GM18517 (cell line): Measurements from ENCODE around the gene ITGB2.

Experiments used
- ATAC-seq: cut with Tn5 transposase; IDR thresholded peaks from one replicate; pipeline ENCODE4 v1.9.1; 2021; ENCODE audit warnings: mild to moderate bottlenecking, moderate library complexity; ENCODE audit not compliant: unreplicated experiment

ITGB2 gene

DNA sequence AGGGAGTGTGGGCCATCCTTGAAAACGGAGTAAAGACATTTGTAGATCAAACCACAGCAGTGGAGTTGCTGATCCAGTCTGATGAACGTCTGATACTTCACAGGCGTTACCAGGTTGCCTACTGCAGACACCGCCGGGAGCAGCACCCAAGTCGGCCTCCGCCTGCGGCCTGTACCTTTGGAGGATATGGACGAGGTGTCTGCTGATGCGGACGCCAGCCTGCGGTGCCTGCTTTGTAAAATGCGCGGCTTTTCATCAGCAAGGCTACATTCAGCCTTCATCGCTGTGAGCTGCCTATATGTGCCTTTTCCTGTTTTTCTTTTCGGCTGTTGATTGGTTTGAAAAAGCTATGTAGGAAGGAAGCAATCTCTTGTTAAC is 35.1 kb upstream of the ITGB2 start:
- ATAC-seq, result no peak

GRCh38 chr21:44955141-44955797 is 34.6 kb upstream of the ITGB2 start:
- no peak for ATAC-seq

DNA sequence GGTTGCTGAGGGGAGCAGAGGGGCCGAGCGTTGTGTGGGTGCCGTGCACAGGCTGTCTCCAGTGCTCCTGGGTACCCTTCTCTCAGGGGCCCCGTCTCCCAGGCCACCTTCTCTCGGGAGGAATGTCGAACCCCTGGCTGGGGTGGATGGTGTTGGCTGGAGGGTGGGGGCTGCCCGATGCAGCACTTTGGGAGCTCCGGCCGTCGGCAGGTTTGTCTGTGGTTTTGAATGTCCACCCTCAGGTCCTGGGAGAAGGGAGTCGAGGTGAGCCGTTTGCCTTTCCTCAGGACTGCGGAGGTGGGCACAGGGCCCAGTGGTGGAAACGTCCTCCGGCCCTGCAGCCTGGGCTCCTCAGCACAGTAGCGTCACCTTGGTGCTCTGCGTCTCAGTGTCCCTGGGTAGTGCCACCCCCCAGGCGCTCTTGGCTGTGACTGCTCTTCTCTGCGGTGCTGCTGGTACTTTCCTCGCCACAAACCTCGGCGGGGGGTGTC is 33.6 kb upstream of the ITGB2 start:
- ATAC-seq, result no peak

DNA sequence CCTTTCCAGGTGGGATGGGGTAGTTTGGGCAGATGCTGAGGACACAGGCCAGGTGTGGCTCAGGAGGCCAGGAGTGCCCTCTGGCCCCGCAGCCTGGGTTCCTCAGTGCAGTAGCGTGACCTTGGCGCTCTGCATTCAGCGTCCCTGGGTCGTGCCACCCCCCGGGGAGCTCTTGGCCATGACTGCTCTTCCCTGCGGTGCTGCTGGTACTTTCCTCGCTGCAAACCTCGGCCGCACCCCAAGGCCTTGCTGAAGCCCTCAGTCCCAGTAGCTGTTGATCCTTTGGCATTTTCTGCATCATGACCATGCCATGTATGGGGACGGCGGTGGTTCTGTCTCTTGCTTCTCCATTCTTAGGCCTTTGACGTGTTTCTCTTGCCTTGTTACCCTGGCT is 32.9 kb upstream of the ITGB2 start:
- ATAC-seq, result no peak

DNA sequence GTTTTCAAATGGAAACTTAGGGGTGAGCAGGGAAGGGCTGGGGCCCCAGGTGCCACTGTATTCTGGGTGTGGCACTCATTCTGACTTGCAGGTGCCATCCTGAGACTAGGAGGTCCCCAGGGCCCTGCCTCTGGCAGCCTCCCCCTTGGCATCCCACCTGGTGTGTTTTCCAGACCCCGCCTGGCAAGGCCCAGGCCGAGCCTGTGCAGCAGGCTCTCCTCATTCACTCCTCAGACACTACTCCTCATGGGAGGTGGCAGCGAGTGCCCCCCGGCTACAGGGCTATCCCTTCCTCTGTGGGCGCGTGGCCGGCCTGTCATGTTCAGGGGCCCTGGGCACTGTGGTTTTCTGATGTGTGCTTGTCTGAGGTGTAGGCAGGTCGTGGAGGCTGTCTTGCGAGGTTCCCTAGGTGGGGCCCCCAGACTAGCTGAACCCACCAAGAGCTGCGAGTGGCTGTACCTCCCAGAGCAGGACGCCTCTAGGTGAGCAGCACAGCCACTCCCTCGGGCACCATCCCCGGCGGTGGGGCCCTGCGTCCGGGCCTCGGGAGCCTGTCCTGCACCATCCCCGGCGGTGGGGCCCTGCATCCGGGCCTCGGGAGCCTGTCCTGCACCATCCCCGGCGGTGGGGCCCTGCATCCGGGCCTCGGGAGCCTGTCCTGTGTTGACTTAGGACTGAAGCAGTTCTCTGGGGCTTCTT is 32.4 kb upstream of the ITGB2 start:
- ATAC-seq, result no peak

DNA sequence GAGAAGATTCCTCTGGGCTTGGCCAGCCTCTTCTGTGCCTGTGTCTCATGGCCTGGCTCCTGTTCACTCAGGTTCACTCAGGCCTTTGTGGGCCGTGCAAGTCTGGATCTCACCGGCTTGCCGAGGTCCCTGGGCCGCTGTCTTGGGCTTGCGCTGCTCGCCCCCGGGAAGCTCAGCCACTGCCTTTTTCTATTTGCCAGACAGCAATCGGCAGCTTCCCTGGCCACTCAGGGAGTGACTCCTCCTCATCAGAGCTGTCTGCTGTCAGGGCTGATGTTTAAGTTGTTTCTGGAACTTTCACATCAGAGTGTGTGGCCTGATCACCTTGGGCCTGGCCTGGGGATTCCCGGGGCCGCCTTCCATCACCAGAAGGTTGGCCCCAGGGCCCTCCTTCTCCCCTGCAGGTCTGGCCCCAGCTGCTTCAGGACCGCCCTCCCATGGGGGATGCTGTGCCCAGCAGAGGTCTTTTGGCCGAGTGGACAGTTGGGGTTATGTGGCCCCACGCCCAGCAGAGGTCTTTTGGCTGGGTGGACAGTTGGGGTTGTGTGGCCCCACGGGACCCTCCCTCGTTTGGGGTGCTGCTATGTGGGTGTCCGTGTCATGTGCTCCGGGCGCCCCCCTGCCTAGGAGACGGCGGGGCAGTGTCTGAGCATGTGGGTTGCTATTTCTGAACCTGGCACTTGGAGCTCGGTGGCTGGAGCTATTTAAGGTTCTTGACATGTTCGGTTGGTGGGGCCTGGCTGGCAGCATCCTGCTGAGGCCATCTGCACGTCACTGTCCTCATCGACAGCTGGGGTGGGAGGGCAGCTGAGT is 31.6 kb upstream of the ITGB2 start:
- no peak for ATAC-seq

GRCh38 chr21:44951186-44951915 is 30.7 kb upstream of the ITGB2 start:
- ATAC-seq, result no peak

GRCh38 chr21:44950351-44950750 is 29.7 kb upstream of the ITGB2 start:
- ATAC-seq, result no peak

DNA sequence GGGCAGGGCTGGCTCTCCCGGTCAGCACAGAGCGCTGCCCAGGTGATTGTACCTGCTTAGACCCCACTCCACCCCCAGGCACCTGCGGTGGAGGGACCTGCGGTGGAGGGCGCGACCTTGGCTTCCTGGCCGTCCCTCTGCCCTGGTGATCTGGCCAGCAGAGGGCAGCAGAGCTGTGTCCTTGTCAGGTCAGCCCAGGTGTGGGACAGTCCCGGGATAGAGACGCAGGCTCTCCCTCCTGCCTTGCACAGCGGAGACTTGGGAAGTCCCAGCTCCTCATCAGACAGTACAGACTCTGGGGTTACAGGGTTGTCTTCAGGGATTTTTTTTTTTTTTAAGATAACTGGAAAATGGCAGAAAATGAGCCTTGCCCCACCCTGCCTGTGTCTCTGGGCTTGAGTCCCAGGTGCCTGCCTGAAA is 29.1 kb upstream of the ITGB2 start:
- no peak for ATAC-seq

GRCh38 chr21:44949161-44949778 is 28.6 kb upstream of the ITGB2 start:
- no peak for ATAC-seq

DNA sequence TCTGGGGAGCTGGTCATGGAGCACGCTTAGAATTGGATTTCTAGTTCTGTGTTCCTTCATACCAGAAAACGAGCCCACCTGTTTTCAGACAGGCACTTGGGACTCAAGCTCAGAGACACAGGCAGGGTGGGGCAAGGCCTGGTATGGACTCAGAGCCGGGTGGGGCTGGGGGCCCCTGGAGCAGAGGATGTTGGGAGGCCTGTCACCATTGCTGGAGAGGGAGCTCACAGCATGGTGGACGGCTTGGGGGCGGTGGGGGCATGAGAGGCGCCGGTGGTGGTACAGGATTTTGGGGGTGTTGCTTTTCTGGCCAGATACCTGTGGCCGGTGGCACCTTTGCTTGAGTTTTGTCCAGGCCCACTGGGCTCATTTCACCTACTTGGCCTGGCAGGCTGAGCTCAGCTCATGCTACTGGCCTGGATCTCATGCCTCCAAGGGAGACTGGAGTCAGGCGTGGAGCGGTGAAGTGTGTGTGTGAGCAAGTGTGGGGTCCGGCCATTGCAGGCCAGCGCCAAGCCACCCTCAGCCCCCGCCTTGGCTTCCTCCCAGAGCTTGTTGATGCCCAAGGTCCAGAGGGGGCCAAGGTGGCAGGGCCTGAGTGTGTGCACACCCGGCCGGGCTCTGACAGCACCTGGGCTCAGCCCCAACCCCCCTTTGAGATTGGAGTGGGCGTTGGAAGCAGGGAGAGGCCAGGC is 27.9 kb upstream of the ITGB2 start:
- no peak for ATAC-seq

GRCh38 chr21:44947930-44948331 is 27.2 kb upstream of the ITGB2 start:
- ATAC-seq, result no peak

GRCh38 chr21:44947111-44947929 is 26.6 kb upstream of the ITGB2 start:
- no peak for ATAC-seq

DNA sequence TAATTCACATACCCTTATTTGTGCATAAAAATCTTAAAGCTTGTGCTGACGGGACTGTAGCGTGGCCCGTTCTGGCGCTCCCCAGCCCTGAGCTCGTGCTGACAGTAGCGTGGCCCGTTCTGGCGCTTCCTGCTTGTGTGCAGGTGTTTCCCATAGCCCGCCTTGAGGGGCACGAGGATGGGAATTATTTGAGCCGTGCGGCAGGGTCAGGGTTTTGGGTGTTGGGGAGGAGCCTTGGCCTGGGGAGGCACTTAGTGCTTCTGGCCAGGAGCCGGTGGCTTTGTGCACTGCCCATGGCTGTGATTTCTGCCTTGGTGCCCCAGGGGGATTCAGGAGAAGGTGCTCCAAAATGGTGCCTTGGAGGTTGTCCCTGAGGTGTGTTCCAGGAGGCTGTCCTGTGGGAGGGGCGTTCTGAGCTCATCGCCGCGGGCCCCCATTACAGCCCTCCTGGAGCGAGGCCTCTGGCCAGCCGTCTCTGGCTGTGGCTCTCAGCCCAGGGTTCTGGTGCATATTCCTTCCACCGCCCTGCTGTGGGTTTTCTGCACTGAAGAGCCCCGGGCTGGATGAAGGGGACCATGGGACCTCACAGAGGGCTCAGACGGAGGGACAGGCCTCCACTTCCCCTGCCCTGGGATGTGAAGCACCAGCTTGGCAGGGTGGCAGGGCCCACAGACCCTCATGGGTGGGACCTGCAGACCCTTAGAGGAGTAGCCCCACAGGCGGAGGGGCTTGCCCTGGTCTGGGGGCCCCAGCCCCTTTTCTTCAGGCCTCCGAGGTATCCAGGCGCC is 25.7 kb upstream of the ITGB2 start:
- ATAC-seq, result no peak

DNA sequence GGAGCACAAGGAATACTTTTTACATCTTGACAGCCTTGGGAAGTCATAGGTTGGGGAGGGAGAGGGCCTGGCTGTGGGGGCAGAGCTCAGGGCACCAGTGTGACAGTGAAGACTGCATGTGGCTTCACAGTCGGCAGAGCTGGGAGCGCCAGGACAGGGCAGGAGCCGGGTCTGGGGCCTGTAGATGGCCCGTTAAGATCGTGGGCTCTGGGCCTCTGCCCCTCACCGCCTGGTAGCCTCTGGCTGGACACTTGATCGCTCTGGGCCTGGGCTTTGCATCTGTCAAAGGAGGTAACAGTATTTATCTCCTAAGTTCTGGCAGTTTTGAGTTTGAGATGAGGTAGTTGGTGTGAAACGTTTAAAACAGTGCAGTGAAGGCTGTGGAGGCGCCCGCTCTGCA is 23.9 kb upstream of the ITGB2 start:
- no peak for ATAC-seq

- ATAC-seq, result no peak
These were observed 23.2 kb upstream of the ITGB2 start for GRCh38 chr21:44943686-44944550.

DNA sequence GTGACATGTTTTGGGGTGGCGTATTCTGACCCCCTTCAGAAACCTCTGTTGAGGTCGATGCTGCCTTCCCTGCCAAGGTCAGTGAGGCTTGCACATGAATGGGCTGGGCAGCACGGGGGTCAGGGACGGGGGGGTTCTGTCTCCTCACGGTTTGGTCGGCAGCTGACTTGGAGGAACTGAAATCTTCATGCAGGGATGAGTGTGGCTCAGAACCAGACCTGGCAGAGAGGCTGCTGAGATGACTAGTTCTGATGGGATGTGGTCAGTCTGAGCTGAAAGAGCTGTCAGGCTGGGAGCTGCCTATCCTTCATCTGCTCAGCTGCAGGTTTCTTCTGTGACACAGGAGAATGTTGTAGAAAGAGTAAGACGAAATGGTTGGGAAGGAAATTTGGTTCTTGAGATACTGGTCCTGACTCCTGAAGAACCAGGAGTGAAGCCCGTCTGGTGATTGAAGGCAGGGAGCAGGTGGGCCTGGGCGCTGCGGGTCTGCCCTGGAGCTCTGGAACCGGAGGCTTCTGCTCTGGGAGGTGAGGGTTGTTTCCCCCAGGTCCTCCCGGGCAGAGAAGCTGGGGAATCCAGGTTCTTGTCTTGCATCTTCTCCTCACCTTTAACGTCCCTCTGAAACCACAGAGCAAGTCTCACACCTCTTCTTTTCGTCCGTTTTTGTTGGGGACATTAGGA is 22.4 kb upstream of the ITGB2 start:
- no peak for ATAC-seq
